Ureter (tissue), 1 donor: ENCODE results near the gene MTSS2. TPM values are rescaled to one million over a fixed set of nuclear protein-coding genes. Genes with fewer than 3 reads are reported as not detected.
A peak's percentile ranks its signal among the peaks of the same experiment; 100 is the strongest.

ENCODE experiments used
- DNase-seq: peaks from one replicate; pipeline ENCODE4 v3.0.0-alpha.2; 2020; ENCODE audit warnings: low spot score
- total RNA-seq: library from RNA; stranded (reverse); gene quantifications from one replicate; pipeline ENCODE4 v1.2.4, GENCODE V29; 2023
- donor health status: DM: yes; HTN: yes; CAD: no.

The MTSS2 gene, protein sequence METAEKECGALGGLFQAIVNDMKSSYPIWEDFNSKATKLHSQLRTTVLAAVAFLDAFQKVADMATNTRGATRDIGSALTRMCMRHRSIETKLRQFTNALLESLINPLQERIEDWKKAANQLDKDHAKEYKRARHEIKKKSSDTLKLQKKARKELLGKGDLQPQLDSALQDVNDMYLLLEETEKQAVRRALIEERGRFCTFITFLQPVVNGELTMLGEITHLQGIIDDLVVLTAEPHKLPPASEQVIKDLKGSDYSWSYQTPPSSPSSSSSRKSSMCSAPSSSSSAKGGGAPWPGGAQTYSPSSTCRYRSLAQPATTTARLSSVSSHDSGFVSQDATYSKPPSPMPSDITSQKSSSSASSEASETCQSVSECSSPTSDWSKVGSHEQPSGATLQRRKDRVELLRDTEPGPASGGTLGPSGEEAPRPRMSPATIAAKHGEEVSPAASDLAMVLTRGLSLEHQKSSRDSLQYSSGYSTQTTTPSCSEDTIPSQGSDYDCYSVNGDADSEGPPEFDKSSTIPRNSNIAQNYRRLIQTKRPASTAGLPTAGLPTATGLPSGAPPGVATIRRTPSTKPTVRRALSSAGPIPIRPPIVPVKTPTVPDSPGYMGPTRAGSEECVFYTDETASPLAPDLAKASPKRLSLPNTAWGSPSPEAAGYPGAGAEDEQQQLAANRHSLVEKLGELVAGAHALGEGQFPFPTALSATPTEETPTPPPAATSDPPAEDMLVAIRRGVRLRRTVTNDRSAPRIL
- 83.1 TPM for total RNA-seq

DNA sequence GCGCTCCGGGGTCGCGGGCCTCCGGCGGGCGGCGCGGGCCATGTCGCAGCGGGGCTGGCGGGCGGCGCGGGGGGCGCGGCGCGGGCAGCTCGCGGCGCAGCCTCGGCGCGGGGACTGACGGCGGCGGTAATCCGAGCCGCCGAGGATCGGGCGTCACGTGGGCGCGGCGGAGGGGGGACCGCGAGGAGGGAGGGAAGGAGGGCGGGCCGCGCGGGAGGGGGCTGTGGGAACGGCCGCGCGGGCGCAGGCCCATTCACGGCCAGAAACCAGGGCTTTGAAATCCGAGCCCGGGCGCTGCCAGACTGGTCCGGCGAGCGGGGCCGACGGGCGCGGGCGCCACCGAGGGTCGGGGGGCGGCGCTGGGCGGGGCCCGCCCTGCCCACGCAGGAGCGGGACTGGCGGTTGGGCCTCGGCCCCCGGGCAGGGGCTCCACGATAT, at the start of gene MTSS2:
Gene MTSS2, minus strand, starts transcription at position 116 of the 438 bp plus-strand sequence. CDS start 262 bp downstream, outside the sequence.
- DNase-seq: peak; percentile 91

DNA sequence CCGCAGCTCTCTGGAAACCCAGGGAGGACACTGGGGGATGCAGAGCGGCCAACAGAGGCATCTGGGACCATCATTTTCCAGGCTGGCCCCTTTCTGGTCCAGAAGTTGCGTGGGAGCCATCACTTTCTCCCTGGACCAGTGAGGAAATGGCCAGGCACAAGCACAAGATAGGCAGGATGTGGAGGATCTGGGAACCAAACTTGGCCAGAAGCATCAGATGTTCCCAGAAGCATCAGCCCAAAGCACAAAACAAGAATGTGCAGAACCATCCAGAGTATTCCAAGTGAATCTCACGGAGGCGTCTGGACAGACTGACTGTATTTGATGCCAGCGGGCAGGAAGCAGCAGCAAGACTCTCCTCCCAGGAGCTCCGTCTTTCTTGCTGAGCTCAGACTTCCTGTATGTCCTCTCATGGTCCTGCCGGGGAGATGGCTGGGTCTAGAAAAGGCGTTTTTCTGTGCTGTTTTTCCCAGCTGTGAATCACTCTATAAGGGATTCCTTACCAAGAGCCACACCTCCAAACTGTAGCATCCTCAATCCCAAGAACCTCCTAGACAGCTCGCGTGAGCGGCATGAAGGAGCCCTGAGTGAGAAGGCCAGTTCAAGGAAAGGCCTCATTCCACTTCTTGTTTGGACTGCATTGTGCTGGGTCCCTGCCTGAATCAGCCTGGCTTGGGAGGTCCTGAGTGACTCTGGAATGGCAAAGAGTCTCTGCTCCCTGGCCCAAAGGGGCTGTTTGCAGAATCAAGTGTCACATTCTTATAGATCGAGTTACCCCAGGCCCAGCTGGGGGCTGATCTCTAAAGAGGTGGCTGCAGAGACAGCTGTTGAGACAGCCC, 49.5 kb upstream of the MTSS2 start:
- no peak for DNase-seq

DNA sequence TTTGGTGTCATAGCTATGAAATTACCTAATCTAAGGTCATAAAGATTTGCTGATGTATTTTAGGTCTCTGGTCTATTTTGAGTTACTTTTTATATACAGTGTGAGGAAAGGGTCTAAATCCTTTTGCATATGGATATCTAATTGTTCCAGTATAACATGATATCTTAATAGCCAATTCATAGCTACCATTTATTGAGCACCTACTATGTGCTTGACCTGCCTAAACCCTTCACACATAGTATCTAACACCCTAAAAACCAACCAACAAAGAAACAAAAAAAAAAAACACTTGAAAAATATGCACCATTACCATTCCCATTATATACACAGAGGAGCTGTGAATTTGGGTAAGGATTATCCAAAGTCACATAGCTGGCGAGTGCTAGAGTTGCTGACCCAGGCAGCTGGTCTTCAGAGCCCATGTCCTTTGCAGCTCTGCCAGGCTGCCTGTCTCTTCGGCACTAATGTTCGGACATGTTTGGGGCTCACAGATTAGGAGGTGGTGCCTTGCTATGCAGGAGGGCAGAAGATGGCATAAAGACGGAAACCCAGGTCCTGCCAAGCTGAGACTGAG, 48.8 kb upstream of the MTSS2 start:
- DNase-seq: no peak

DNA sequence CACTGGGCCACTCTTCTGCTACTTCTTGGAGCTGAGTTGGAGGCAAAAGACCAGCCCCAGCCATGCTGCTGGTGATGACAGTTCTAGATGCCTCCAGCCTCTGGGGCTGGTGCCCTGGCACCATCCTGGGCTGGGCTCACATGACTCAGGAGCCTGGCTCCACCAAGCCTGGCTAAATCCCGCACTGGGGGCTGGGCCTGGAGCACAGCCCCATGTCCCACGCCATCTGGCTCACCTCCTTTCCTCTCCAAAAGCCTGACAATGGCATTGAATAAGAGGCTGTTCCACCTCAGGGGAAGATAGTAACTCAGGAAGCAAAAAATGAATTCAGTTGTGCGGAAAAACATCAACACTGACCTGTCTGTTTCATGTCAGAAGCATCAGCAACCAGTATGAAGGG, 45.1 kb upstream of the MTSS2 start:
- DNase-seq: no peak

DNA sequence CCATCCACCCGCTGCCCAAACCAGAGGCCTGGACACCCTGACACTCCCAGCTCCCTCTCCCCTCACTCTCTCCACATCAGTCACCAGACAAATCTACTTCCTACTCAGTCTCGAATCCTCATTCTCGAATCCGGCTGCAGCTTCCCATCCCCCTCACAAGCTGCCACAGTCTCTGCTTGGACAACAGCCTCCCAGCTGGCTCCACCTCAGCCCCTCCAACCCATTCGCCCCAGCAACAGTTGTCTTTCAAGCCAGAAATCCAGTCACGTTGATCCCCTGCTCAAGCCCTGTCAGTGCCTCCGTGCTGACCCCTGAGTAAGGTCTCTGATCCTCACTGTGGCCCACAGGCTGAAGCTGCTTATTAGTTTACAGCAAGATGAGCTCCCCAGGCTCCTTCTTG, 44.2 kb upstream of the MTSS2 start:
- no peak for DNase-seq

DNA sequence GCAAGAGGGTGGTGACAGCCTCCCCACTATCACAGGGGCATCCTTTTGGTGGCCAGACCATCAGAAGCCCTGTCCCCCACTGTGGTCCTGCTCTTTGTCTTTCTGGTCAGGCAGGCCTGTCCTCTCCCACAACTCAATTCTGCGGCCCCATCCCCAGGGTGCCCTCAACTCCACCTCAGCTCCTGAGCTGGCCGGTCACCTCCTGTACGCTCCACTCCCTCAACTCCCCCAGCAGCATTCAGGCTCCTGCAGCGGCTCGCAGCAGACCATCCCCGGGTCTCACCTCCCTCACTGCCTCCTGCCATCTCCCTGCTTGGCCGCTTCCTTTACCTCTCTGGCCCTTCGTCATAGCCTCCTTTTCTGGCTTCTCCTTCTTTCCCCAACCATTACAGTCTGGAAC, 43.4 kb upstream of the MTSS2 start:
- no peak for DNase-seq

DNA sequence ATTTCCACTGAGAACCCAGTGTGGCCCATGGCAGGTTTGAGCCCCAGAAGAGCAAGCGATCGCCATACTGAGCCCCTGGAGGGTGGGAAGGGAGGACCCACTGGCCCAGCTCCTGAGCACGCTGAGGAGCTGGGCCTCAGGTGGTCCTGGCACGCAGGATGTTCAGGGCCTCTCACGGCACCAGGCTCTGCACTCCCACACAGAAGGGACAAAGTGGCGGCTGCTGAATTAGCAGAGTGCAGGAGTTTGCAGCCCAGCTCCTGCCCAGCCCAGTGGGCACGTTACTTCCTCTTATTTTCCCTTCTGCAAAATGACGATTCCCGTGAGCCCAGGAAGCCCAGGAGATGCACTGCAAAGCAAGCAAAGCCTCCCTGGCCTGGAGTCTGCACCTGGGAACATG, 42.3 kb upstream of the MTSS2 start:
- DNase-seq: no peak

DNA sequence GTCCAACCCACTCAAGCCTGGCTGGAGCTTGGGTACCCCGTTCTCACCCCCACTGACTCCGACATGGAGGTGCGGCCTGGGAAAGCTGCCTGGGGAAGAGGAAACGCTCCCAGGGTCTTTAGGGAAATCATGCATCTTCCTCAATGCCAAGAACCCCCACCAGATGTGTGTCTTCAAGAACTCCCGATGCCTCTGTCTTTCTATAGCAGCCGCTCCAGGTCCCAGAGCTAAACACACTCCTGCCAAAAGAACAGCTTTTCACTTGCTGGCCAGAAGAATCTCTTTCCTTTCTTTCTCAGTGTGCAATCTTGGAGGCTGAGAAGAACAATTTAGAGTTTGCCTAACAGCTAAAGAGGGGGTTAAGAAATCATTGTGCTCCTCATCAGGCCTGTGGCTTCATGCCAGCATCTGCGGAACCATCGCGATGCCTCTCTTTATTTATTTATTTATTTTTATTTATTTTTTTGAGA, 41.1 kb upstream of the MTSS2 start:
- no peak for DNase-seq

DNA sequence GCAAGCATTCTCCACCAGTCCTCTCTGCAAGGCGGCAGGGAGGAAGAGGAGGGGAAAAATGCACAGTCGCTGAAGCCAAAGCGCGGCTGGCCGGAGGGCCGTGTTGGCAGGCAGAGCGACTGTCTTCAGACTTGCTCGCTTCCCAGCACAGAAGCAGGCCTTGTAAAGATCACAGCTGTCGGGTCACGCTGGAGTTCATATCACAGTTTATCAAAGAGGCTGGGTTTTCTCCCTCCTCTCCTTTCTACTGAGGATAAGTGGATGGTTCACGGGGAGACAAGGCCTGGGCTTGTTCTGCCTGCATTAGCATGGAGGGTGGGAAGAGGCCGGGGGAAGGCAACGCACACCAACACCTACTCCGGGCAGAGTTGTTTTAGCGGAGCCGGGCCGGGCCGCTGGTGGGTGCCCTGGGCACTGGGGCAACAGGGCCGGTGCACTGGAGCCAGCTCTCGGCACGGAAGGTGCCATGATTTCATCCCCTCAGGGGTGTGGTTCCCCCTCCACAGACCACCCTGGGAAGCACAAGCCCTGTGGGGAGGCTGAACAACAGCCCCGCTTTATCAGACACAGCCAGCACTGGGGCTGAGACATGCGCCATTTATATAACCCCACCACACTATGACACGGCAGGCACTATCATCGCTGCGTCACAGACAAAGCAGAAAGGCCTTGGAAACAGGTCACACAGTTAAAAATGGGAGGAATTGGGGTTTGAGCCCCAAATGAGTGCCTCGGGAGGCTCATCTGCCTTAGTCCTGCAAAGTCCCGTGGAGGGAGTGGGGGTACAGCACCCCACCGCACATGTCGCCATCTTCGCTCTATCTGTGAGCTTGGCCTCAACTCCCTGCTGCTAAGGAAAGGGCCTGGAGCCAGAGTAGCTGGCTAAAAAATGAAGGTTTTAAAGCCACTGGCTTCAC, 40.3 kb upstream of the MTSS2 start:
- DNase-seq: no peak

DNA sequence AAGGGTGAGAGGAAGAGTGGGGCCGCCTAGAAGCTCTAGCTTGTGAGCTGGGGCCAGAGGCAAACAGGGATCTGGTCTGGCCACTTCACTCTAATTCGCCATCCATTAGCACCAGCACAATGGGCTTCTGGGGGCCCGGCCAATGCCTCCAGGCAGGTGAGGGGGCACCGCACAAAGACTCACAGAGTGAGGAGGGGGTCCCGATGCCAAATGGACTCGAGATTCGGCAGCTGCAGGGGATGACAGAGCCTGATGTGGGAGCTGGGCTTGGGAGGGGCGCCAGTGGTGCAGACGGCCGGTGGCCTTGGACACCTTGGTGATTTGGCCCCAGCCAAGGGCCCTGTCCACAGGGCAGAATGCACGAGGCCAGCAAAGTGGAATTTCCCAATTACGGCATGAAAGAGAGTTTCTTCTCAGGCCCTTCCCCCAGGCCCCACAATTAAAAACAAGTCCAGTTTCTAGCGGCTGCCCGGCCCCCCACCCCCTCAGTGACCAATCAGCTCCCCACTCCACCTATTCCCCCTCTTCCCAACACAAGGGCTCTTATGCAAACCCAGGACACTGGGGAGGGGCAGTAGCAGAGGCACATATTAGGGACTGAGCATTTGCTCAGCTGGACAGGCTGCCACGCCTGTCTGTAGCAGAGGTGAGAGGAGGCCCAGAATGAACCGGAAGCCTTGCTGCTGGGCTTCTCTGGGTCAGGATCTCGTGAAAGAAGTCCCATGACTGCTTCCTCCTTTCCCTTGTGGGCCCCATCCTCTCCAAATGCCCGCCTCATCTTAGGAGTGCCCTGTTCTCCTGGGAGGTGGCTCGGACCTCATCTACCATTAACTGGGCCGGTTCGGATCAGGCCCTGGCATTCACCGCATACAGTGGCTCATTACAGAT, 39.4 kb upstream of the MTSS2 start:
- no peak for DNase-seq

DNA sequence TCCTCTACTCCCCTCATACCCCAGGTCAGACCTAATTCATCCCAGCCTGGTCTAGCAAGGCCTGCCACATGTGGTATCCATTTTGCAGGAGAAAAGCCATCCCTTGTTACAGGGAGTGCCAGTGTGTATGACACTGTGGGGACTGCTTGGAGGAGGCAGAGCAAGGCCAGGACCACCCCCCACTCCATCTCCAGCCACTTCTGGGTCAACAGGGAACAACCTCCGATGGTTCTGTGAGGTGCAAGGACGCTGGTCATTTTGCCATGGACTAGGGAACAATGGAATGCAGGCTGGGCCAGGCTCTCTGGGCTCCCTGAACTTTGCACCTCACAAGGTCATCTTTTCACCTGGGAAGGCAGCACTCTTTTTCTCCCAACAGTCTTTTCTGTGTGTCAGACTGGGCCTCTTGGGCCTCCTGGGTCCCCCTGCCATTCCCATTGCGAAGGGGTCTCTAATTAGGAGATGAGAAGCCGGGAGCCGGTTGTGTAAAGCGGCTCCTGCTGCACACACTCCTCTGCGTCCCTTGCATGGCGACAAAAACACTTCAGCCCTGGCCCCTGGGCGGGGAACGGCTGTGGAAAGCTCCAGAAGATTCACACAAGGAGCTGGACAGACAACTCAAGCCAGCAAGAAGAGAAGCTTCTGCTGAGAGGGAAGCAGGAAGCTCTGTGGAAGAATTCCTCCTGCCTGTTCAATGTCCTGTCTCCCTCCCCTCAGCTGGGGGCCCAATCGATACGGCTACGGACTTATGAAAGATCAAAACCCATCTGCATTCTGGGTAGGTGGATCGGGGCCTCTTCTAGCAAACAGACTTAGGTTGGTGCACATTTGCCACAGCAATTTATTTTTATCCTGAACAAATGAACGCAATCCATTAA, 38.5 kb upstream of the MTSS2 start:
- no peak for DNase-seq

DNA sequence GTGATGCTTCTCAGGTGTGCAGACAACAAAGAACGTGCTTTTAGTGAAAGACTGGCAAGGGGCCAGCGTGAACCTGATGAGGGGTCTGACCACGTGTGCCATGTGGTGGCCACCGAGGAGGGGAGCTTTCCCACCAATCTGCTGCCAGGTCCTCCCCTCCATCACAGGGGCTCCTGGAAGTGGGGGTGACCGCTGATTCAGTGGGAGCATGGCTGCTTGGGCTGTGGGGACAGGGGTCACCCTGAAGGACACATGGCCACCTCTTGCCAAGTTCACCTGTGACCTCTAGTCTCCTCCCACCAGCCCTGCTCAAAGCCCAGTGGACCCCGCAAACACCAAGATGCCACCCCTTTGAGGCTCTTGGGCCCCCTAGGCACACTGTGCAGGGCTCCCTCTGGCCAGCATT, 37.9 kb upstream of the MTSS2 start:
- no peak for DNase-seq

DNA sequence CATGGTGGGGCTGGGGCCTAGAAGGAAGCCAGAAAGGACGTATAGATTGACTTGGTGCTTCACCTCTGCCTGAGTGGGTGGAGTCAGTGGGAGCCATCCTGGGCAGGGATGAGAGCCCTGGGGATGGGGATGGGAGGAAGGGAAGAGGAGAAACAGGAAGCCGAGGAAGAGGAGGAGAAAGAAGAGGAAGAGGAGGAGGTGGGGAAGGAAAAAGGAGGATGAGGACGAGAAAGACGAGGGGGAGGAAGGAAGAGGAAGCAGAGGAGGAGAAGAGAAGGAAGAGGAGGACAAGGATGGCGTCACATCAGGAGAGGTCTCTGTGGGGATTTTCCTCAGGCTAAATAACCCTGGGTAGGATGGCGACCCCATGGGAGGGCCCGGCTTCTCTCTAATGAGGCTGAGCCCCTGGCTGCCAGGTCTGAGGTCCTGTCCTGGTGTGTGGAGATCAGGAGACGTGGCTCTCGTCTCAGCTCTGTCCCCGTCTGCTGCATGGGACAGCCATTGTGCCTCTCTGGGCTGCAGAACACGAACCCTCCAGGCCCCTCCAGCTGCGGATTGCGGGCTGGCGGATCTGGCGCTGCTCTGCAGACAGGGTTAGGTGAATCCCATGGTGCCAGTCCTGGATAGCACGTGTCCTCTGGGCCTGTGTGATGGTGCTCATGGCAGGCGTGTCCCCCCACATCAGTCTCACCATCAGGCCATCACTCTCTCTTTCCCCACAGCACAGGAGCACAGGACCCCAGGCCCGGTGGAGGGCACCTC, 35.5 kb upstream of the MTSS2 start:
- DNase-seq: no peak

DNA sequence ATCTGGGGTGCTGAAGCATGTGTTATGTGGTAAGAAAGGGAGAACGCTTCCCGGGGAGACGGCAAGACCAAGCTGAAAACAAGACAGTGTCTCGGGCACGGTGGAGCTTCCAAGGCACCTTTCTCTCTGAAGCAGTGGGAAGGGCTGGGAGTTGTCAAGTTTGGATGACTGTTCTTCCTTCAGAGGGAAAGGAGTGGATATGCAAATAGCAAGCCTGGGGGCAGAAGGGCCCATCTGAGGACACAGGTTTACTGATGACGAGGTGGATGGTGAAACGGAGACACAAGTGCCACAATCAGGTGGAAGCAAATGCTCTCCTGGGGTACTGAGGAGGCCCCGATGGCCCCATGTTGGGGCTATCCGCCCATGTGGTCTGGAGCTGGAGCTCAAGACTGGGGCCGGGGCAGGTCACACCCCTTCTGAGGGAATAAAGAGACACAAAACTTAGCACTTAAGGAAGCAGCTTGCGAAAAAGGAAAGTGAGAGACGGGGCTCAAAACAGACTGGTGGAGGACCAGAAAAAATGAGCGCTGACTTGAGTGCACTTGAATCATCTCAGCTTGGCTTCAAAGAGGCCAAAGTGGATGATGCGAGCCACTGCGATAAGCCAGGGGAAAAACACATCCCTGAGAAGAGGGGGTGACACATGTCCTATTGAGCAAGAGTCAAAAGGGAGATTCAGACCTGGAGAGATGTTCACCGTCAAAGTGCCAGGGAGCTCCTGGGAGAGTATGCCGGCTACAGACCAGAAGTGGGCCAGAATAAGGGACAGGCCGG, 34.8 kb upstream of the MTSS2 start:
- DNase-seq: no peak

DNA sequence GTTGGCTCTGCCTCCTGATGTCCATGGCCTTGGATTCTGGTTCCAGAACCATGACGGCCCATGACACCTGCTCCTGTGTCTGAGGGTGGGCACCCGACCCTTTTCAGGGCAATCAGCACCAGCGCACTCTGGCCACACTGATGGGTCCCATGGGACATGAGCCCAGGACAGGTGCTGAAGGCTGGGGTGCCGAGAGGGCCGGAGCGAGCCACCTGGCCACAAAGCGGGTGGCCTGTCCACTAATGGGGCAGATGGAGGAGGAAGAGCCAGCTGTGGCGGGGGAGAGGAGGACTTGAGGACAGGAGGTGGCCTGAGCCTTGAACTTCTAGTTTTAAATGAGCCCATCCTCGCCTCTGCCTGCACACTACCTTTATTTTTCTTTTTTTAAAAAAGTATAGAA, 31.2 kb upstream of the MTSS2 start:
- no peak for DNase-seq

DNA sequence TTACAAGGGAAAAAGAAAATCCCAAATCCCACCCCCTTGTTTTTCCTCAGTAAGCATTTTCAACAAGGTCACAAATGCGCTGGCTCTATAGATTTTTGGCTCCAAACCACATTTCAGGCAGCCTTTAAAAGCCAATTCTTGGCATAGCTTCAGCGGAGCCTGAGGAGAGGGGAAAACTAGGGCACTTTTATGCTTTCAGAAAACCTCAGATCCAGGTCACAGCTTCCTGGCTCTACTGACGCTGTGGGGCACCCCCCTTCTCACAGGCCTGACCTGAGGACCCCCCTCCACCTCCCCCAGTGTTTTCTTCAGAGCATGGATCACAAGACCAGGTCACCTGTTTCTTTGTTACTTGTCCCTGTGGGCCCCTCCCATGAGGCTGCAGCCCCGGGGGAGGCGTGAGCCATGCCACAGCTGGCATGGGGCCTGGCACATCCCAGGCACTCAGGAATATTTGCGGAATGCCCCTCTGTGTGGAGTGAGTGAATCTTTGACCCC, 30.1 kb upstream of the MTSS2 start:
- DNase-seq: no peak
